SU-DHL-6 (cell line): ENCODE results near the gene FAM163B.

Experiments used
- H2AFZ ChIP-seq: fragments of 200-600 bp; sonication (generic); 2 replicates; pipeline ENCODE4 v1.6.1; 2014; ENCODE audit warnings: low read depth, mild to moderate bottlenecking, moderate library complexity, mixed read lengths, antibody characterized with exemption, low read length; ENCODE audit not compliant: severe bottlenecking
- H3F3A ChIP-seq: fragments of 200-600 bp; shearing (Covaris generic); 2 replicates; pipeline ENCODE4 v1.6.0; 2016; ENCODE audit warnings: antibody characterized with exemption, mild to moderate bottlenecking; ENCODE audit not compliant: insufficient read depth
- H3K27ac ChIP-seq: fragments of 200-600 bp; sonication (generic); 2 replicates; pipeline ENCODE4 v1.5.1; 2016; ENCODE audit warnings: low read depth, mild to moderate bottlenecking, low read length, moderate library complexity, mixed read lengths
- H3K27me3 ChIP-seq: fragments of 200-600 bp; sonication (generic), shearing (Covaris generic); 2 replicates; pipeline ENCODE4 v1.6.0; 2014; ENCODE audit warnings: mild to moderate bottlenecking, low read length
- H3K36me3 ChIP-seq: fragments of 200-600 bp; sonication (generic); 2 replicates; pipeline ENCODE4 v1.6.1; 2014; ENCODE audit warnings: mild to moderate bottlenecking, low read length, mixed read lengths
- H3K4me2 ChIP-seq: fragments of 300-600, 200-600 bp; shearing (Covaris generic), sonication (generic); 2 replicates; pipeline ENCODE4 v1.6.0; 2014; ENCODE audit warnings: low read length, low read depth, mild to moderate bottlenecking; ENCODE audit not compliant: poor library complexity, severe bottlenecking
- H3K4me3 ChIP-seq: fragments of 200-600 bp; sonication (generic); 2 replicates; pipeline ENCODE4 v1.5.1; 2014; ENCODE audit warnings: antibody characterized with exemption, low read length, mild to moderate bottlenecking, mixed read lengths; ENCODE audit not compliant: insufficient read depth, poor library complexity, severe bottlenecking
- H3K79me2 ChIP-seq: fragments of 200-600 bp; sonication (generic); 2 replicates; pipeline ENCODE4 v1.6.1; 2014; ENCODE audit warnings: mild to moderate bottlenecking, low read length, moderate library complexity; ENCODE audit not compliant: insufficient read depth
- H3K9ac ChIP-seq: fragments of 200-600 bp; sonication (generic); 2 replicates; pipeline ENCODE4 v1.7.0; 2014; ENCODE audit warnings: mild to moderate bottlenecking, low read length
- H3K9me2 ChIP-seq: fragments of 200-600 bp; sonication (generic); replicated peaks from 2 replicates; pipeline ENCODE4 v1.6.1; 2014; ENCODE audit warnings: low read length; ENCODE audit not compliant: insufficient read depth
- H3K9me3 ChIP-seq: fragments of 200-600 bp; sonication (generic); 2 replicates; pipeline ENCODE4 v1.6.1; 2014; ENCODE audit warnings: low read length, mixed read lengths; ENCODE audit not compliant: insufficient read depth
- H4K20me1 ChIP-seq: fragments of 200-600 bp; sonication (generic); 2 replicates; pipeline ENCODE4 v1.6.1; 2014; ENCODE audit warnings: low read depth, mild to moderate bottlenecking, antibody characterized with exemption, low read length, moderate library complexity, mixed read lengths
- CTCF ChIP-seq: fragments of 200-600 bp; sonication (generic); IDR thresholded peaks from one replicate; pipeline ENCODE4 v1.5.1; 2017; ENCODE audit warnings: antibody characterized with exemption, mild to moderate bottlenecking, low read length, moderate library complexity; ENCODE audit not compliant: insufficient read depth, poor library complexity, severe bottlenecking
- EZH2phosphoT487 ChIP-seq: fragments of 200-600 bp; sonication (generic), shearing (Covaris generic); conservative IDR thresholded peaks from 2 replicates; pipeline ENCODE4 v1.6.1; 2018; ENCODE audit warnings: mild to moderate bottlenecking, antibody characterized with exemption, low read length, moderate library complexity, mixed read lengths

Gene FAM163B

GRCh38 chr9:133584559-133585476, 24.4 kb downstream of the FAM163B start:
- no peaks in the 10 kb centered on the region for H3K79me2 ChIP-seq
- no peak overlapping the region for H3K27ac ChIP-seq
- TF ChIP-seq CTCF = no peak
- no peak for TF ChIP-seq EZH2phosphoT487
- no peak overlapping the region for H2AFZ ChIP-seq
- H3F3A ChIP-seq = peaks cover 4% of the 10 kb centered on the region; the same call in 1 of the 2 replicates
- H3K9ac ChIP-seq = no peak overlapping the region
- no peaks in the 10 kb centered on the region for H3K9me2 ChIP-seq
- no peaks in the 10 kb centered on the region for H3K36me3 ChIP-seq
- peaks cover 4% of the 10 kb centered on the region; the same call in 1 of the 2 replicates for H3K9me3 ChIP-seq
- no peaks in the 10 kb centered on the region for H4K20me1 ChIP-seq
- H3K4me3 ChIP-seq = no peak overlapping the region
- no peak overlapping the region for H3K4me2 ChIP-seq
- no peaks in the 10 kb centered on the region; the same call in 1 of the 2 replicates for H3K27me3 ChIP-seq

GRCh38 chr9:133584167-133584558, 25.0 kb downstream of the FAM163B start:
- H3K79me2 ChIP-seq = no peaks in the 10 kb centered on the region
- no peak overlapping the region for H3K4me2 ChIP-seq
- TF ChIP-seq EZH2phosphoT487 (no peak), CTCF (no peak)
- H3K27me3 ChIP-seq = no peaks in the 10 kb centered on the region; the same call in 1 of the 2 replicates
- peaks cover 4% of the 10 kb centered on the region; the same call in 1 of the 2 replicates for H3F3A ChIP-seq
- H3K9ac ChIP-seq = no peak overlapping the region
- H4K20me1 ChIP-seq = no peaks in the 10 kb centered on the region
- peaks cover 4% of the 10 kb centered on the region; the same call in 1 of the 2 replicates for H3K9me3 ChIP-seq
- H3K4me3 ChIP-seq = no peak overlapping the region
- no peaks in the 10 kb centered on the region for H3K36me3 ChIP-seq
- no peak overlapping the region for H2AFZ ChIP-seq
- H3K27ac ChIP-seq = no peak overlapping the region
- H3K9me2 ChIP-seq = no peaks in the 10 kb centered on the region

GRCh38 chr9:133583586-133583985, 25.6 kb downstream of the FAM163B start:
- no peak overlapping the region for H3K4me2 ChIP-seq
- no peak for TF ChIP-seq CTCF
- TF ChIP-seq EZH2phosphoT487 = no peak
- H4K20me1 ChIP-seq = no peaks in the 10 kb centered on the region
- no peak overlapping the region for H2AFZ ChIP-seq
- no peak overlapping the region for H3K27ac ChIP-seq
- H3K9me2 ChIP-seq = no peaks in the 10 kb centered on the region
- peaks cover 3% of the 10 kb centered on the region; the same call in 1 of the 2 replicates for H3K9me3 ChIP-seq
- no peaks in the 10 kb centered on the region for H3K36me3 ChIP-seq
- H3K4me3 ChIP-seq = no peak overlapping the region
- no peaks in the 10 kb centered on the region for H3K27me3 ChIP-seq
- H3F3A ChIP-seq = peaks cover 3% of the 10 kb centered on the region; the same call in 1 of the 2 replicates
- H3K79me2 ChIP-seq = no peaks in the 10 kb centered on the region
- no peak overlapping the region for H3K9ac ChIP-seq
